Adipocyte (in vitro differentiated cells): ENCODE results near the gene MAP3K8.

Experiments used
- DNase-seq: peaks from one replicate; pipeline ENCODE4 v3.0.0-alpha.2; 2015; ENCODE audit warnings: low read depth
- H3K27me3 ChIP-seq: replicated peaks from 2 replicates; pipeline ENCODE4 v1.7.0; 2013; ENCODE audit warnings: mild to moderate bottlenecking, low read length, moderate library complexity; ENCODE audit not compliant: control insufficient read depth, insufficient read depth
- H3K36me3 ChIP-seq: 2 replicates; pipeline ENCODE4 v1.7.0; 2013; ENCODE audit warnings: low read length, mild to moderate bottlenecking, moderate library complexity; ENCODE audit not compliant: control insufficient read depth, insufficient read depth, severe bottlenecking
- H3K4me1 ChIP-seq: 2 replicates; pipeline ENCODE4 v1.7.0; 2013; ENCODE audit warnings: mild to moderate bottlenecking, low read length, moderate library complexity; ENCODE audit not compliant: control insufficient read depth, insufficient read depth
- H3K4me3 ChIP-seq: 2 replicates; pipeline ENCODE4 v1.7.0; 2013; ENCODE audit warnings: mild to moderate bottlenecking, low read length, moderate library complexity
- H3K9ac ChIP-seq: 2 replicates; pipeline ENCODE4 v1.7.0; 2013; ENCODE audit warnings: mild to moderate bottlenecking, low read length, moderate library complexity
- H3K9me3 ChIP-seq: 2 replicates; pipeline ENCODE4 v1.7.0; 2013; ENCODE audit warnings: mild to moderate bottlenecking, low read length, moderate library complexity; ENCODE audit not compliant: control insufficient read depth

Gene MAP3K8

DNA sequence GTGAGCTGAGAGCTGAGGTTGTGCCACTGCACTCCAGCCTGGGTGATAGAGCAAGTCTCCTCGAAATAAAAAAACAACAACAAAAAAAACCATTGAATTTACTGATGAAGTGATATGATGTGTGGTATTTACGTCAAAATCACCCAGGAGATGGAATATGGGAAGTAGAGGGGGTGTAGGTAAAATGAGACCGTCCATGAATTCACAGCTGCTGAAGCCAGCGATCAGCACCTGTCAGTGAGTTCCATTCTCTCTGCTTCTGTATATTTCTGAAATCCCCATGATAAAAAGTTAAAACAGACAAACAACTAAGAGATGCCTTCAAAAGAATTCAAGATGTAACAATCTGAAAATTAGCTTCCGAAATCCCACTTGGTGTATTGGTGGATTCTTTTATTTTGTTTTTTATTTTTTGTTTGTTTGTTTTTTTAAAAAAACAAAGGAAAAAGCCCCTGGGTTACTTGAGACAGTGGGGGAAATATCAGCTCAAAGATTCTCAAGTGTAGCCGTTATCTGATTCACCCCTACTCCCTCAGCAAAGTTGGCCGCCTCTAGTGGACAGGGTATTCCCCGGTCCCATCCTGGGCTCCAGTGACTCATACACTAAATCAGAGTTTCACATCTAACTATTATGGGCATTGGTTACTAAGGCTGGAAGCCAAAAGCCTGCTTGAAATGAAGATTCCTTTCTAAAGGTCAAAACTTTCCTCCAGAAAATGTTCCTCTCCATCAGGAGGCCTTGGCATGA is 76.4 kb downstream of the MAP3K8 start:
- peaks cover 21% of the 10 kb centered on the region for H3K4me1 ChIP-seq
- no peaks in the 10 kb centered on the region for H3K9me3 ChIP-seq
- no peaks in the 10 kb centered on the region for H3K27me3 ChIP-seq
- peak overlapping the region; percentile 36 for H3K4me3 ChIP-seq
- H3K9ac ChIP-seq = no peak overlapping the region
- DNase-seq = peak; percentile 88
- H3K36me3 ChIP-seq = no peaks in the 10 kb centered on the region

GRCh38 chr10:30510932-30511700 is 77.1 kb downstream of the MAP3K8 start:
- Histone ChIP-seq H3K36me3 (no peaks in the 10 kb centered on the region), H3K27me3 (no peaks in the 10 kb centered on the region), H3K9me3 (no peaks in the 10 kb centered on the region), H3K4me3 (peak overlapping the region; percentile 36), H3K4me1 (peaks cover 21% of the 10 kb centered on the region), H3K9ac (peak overlapping the region; percentile 11)
- no peak for DNase-seq
